HepG2 (cell line): ENCODE data around the gene ZNF593OS.

Experiments
- GABPA ChIP-seq, 2 experiments: IDR thresholded peaks; 2 replicates each; pipeline ENCODE4 v1.6.1; 2011 to 2016; ENCODE audit warnings: low read depth in 2 of 2, low read length in 1 of 2, missing biosample characterization in 1 of 2, missing genetic modification characterization in 1 of 2
- NFATC3 ChIP-seq: sonication (generic); formaldehyde crosslinking; IDR thresholded peaks from 2 replicates; pipeline ENCODE4 v1.5.1; 2020; ENCODE audit warnings: mild to moderate bottlenecking, missing genetic modification reagents
- NR2F1 ChIP-seq, 2 experiments: fragments of 450-650 bp in 1 of 2; formaldehyde crosslinking in 1 of 2; IDR thresholded peaks; 2 replicates each; pipeline versions ENCODE4 v1.5.0 to v1.6.1; 2016 to 2020; ENCODE audit warnings: mild to moderate bottlenecking in 1 of 2, missing compliant biosample characterization in 1 of 2, missing genetic modification reagents in 1 of 2, moderate library complexity in 1 of 2
- POLR2A ChIP-seq, 2 experiments: IDR thresholded peaks; 2 replicates each; pipeline ENCODE4 v1.6.1; 2011; ENCODE audit warnings: low read depth in 2 of 2, low read length in 2 of 2, mild to moderate bottlenecking in 1 of 2, moderate library complexity in 1 of 2; ENCODE audit not compliant: insufficient read depth in 1 of 2
- SRF ChIP-seq: IDR thresholded peaks from 2 replicates; pipeline ENCODE4 v1.6.1; 2011; ENCODE audit warnings: mild to moderate bottlenecking, low read depth, low read length, moderate library complexity
- TEAD2 ChIP-seq: sonication (generic); formaldehyde crosslinking; IDR thresholded peaks from 2 replicates; pipeline ENCODE4 v1.9.0; 2021; ENCODE audit warnings: missing genetic modification reagents
- ZNF24 ChIP-seq: fragments of 450-650 bp; IDR thresholded peaks from 2 replicates; pipeline ENCODE4 v1.6.1; 2017; ENCODE audit warnings: antibody characterized with exemption, mild to moderate bottlenecking
- ZNF503 ChIP-seq: sonication (generic); formaldehyde crosslinking; IDR thresholded peaks from 2 replicates; pipeline ENCODE4 v1.4.0; 2020; ENCODE audit warnings: missing genetic modification reagents
- ZSCAN22 ChIP-seq: sonication (generic); formaldehyde crosslinking; IDR thresholded peaks from 2 replicates; pipeline ENCODE4 v1.4.0; 2020; ENCODE audit warnings: mild to moderate bottlenecking, missing genetic modification reagents
- TF ChIP-seq, protein P1 (sequence below): sonication (generic); formaldehyde crosslinking; IDR thresholded peaks from 2 replicates; pipeline ENCODE4 v1.5.0; 2020; ENCODE audit warnings: mild to moderate bottlenecking, missing genetic modification reagents, moderate library complexity
- TF ChIP-seq, protein P2 (sequence below): sonication (generic); formaldehyde crosslinking; IDR thresholded peaks from 2 replicates; pipeline ENCODE4 v1.5.0; 2020; ENCODE audit warnings: missing genetic modification reagents, mild to moderate bottlenecking, borderline replicate concordance
- TF ChIP-seq, protein P3 (sequence below), 2 experiments: fragments of 450-650 bp in 1 of 2; sonication (generic) in 1 of 2; formaldehyde crosslinking; IDR thresholded peaks; 2 replicates each; pipeline versions ENCODE4 v1.5.0 to v1.8.0; 2020 to 2022; ENCODE audit warnings: mild to moderate bottlenecking in 1 of 2, missing genetic modification reagents in 1 of 2
- TF ChIP-seq, protein P4 (sequence below): sonication (generic); formaldehyde crosslinking; IDR thresholded peaks from 2 replicates; pipeline ENCODE4 v1.4.0; 2020; ENCODE audit warnings: missing genetic modification reagents

DNA sequence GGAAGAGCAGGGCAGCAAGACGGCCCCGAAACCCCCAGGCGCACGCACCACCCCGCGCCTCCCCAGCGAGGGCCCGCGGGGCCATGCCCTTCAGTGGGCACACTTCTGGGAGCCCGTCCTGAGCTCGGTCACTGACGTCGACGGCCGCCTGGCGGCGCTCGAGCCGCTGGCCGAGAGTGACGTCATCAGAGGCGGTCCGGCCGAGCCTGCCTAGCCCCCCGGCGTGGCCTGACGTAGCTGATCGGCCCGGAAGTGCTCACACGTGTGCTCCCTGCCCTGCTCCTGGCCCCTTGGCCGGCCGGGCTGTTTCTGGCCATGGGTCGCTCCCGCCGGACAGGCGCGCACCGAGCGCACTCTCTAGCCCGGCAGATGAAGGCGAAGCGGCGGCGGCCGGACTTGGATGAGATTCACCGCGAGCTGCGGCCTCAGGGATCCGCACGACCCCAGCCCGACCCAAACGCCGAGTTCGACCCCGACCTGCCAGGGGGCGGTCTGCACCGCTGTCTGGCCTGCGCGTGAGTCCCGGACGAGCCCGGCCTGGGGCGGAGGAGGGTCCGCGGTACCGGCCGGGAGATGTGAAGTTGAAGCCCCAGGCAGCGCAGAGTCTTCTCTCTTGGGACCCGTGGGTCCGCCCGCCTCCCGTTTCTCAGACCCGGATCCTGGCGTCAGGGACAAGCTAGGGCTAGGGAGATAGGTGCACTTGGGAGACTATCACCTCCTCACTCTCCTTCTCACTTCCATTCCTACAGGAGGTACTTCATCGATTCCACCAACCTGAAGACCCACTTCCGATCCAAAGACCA is 1.8 kb downstream of the ZNF593OS start, which contains the start of gene ZNF593:
- peak; percentile 77 for TF ChIP-seq ZNF503 (CRISPR knock-in tag)
- TF ChIP-seq POLR2A (IDR thresholded peaks at IDR 0.05; ENCODE audit: insufficient read depth in 1 of 2, low read depth in 2 of 2, low read length in 2 of 2), result peak in 1 of 2 experiments; percentile 80; a peak in 2 of 4 replicates
- no peak; a peak in 1 of 4 replicates for TF ChIP-seq NR2F1 (CRISPR knock-in tag; IDR thresholded peaks at IDR 0.05)
- TF ChIP-seq, protein P1, sequence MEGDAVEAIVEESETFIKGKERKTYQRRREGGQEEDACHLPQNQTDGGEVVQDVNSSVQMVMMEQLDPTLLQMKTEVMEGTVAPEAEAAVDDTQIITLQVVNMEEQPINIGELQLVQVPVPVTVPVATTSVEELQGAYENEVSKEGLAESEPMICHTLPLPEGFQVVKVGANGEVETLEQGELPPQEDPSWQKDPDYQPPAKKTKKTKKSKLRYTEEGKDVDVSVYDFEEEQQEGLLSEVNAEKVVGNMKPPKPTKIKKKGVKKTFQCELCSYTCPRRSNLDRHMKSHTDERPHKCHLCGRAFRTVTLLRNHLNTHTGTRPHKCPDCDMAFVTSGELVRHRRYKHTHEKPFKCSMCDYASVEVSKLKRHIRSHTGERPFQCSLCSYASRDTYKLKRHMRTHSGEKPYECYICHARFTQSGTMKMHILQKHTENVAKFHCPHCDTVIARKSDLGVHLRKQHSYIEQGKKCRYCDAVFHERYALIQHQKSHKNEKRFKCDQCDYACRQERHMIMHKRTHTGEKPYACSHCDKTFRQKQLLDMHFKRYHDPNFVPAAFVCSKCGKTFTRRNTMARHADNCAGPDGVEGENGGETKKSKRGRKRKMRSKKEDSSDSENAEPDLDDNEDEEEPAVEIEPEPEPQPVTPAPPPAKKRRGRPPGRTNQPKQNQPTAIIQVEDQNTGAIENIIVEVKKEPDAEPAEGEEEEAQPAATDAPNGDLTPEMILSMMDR (CRISPR knock-in tag), result peak; percentile 98
- TF ChIP-seq, protein P2, sequence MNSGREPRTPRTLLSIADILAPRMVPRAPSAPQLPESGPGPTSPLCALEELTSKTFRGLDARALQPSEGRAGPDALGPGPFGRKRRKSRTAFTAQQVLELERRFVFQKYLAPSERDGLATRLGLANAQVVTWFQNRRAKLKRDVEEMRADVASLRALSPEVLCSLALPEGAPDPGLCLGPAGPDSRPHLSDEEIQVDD (CRISPR knock-in tag), result peak; percentile 91; the same call in 1 of the 2 replicates
- TF ChIP-seq, protein P3, sequence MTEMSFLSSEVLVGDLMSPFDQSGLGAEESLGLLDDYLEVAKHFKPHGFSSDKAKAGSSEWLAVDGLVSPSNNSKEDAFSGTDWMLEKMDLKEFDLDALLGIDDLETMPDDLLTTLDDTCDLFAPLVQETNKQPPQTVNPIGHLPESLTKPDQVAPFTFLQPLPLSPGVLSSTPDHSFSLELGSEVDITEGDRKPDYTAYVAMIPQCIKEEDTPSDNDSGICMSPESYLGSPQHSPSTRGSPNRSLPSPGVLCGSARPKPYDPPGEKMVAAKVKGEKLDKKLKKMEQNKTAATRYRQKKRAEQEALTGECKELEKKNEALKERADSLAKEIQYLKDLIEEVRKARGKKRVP (CRISPR knock-in tag; IDR thresholded peaks at IDR 0.05), result peak in 1 of 2 experiments; percentile 72; a peak in 2 of 4 replicates
- TF ChIP-seq TEAD2, result 0 out of 2 replicates have a peak, but pooled peaks have one; percentile 39
- no peak for TF ChIP-seq ZNF24
- TF ChIP-seq SRF, result peak; percentile 8; the same call in 1 of the 2 replicates
- TF ChIP-seq GABPA (IDR thresholded peaks at IDR 0.05; ENCODE audit: low read depth, low read length), result no peak
- TF ChIP-seq GABPA (CRISPR knock-in tag; IDR thresholded peaks at IDR 0.05; ENCODE audit: low read depth), result peak; percentile 86
- TF ChIP-seq NFATC3 (CRISPR knock-in tag), result peak; percentile 86; the same call in 1 of the 2 replicates
- TF ChIP-seq ZSCAN22 (CRISPR knock-in tag), result no peak
- TF ChIP-seq, protein P4, sequence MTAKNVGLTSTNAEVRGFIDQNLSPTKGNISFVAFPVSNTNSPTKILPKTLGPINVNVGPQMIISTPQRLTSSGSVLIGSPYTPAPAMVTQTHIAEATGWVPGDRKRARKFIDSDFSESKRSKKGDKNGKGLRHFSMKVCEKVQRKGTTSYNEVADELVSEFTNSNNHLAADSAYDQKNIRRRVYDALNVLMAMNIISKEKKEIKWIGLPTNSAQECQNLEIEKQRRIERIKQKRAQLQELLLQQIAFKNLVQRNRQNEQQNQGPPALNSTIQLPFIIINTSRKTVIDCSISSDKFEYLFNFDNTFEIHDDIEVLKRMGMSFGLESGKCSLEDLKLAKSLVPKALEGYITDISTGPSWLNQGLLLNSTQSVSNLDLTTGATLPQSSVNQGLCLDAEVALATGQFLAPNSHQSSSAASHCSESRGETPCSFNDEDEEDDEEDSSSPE (CRISPR knock-in tag), result peak; percentile 55; the same call in 1 of the 2 replicates
